ENCODE results near the gene KANSL1L.

The KANSL1L gene

GRCh38 chr2:210035679-210036078 lies 135.5 kb downstream of the KANSL1L start:
- H3K4me3 ChIP-seq, result no peak overlapping the region
- no peak for DNase-seq (ENCODE audit: low read depth, low spot score)
- H3K36me3 ChIP-seq (ENCODE audit: insufficient read depth, low read length), result no peaks in the 10 kb centered on the region; the same call in 1 of the 2 replicates
- no peak for TF ChIP-seq EZH2 (IDR thresholded peaks at IDR 0.05)
- TF ChIP-seq FOXP2 (optimal IDR thresholded peaks at IDR 0.05; ENCODE audit: control extremely low read depth, extremely low read length, insufficient read depth), result no peak
- TF ChIP-seq POLR2AphosphoS5 (IDR thresholded peaks at IDR 0.05; ENCODE audit: borderline replicate concordance, low read depth, low read length), result no peak
- H3K27ac ChIP-seq, result no peak overlapping the region
- no peak overlapping the region for H3K9ac ChIP-seq (ENCODE audit: insufficient read length)
- H3K9me3 ChIP-seq (ENCODE audit: low read depth, low read length), result no peaks in the 10 kb centered on the region

GRCh38 chr2:210034087-210034683 lies 137.0 kb downstream of the KANSL1L start:
- no peak overlapping the region for H3K4me3 ChIP-seq
- no peaks in the 10 kb centered on the region for H3K9me3 ChIP-seq (ENCODE audit: low read depth, low read length)
- no peak overlapping the region for H3K27ac ChIP-seq
- TF ChIP-seq FOXP2 (optimal IDR thresholded peaks at IDR 0.05; ENCODE audit: control extremely low read depth, extremely low read length, insufficient read depth) (no peak), EZH2 (IDR thresholded peaks at IDR 0.05) (no peak)
- peaks cover 3% of the 10 kb centered on the region; the same call in 1 of the 2 replicates for H3K36me3 ChIP-seq (ENCODE audit: insufficient read depth, low read length)
- no peak overlapping the region for H3K9ac ChIP-seq (ENCODE audit: insufficient read length)
- DNase-seq (ENCODE audit: low read depth, low spot score), result no peak

DNA sequence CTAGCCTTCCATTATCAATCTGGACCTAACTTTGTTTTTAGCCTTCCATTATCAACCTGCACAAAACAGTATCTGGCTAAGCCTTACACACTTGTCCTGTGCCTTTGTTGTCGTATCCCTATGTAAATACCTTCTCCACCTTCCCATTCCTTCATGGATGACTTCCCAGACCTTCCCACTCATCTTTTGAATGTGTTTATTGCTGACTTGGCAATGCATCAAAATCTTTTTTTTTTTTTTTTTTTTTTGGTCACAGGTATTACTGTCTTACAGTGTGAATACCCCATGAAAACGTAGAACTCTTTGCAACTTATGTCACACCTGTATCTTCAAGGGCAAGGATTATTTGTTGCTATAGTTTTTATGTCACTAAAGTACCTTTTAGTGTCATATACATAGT lies 143.0 kb downstream of the KANSL1L start:
- TF ChIP-seq EZH2 (IDR thresholded peaks at IDR 0.05), result no peak
- TF ChIP-seq FOXP2 (optimal IDR thresholded peaks at IDR 0.05; ENCODE audit: control extremely low read depth, extremely low read length, insufficient read depth), result no peak
- peak; percentile 15; the same call in 1 of the 2 replicates for TF ChIP-seq POLR2AphosphoS5 (IDR thresholded peaks at IDR 0.05; ENCODE audit: borderline replicate concordance, low read depth, low read length)
- no peak overlapping the region for H3K27ac ChIP-seq
- no peak overlapping the region for H3K4me3 ChIP-seq
- DNase-seq (ENCODE audit: low read depth, low spot score), result no peak
- H3K9ac ChIP-seq (ENCODE audit: insufficient read length), result no peak overlapping the region
- H3K9me3 ChIP-seq (ENCODE audit: low read depth, low read length), result no peaks in the 10 kb centered on the region
- peaks cover 30% of the 10 kb centered on the region for H3K36me3 ChIP-seq (ENCODE audit: insufficient read depth, low read length)

- H3K9ac ChIP-seq (ENCODE audit: insufficient read length), result no peak overlapping the region
- H3K36me3 ChIP-seq (ENCODE audit: insufficient read depth, low read length), result peaks cover 36% of the 10 kb centered on the region
- no peak for DNase-seq (ENCODE audit: low read depth, low spot score)
- no peak overlapping the region for H3K4me3 ChIP-seq
- no peak for TF ChIP-seq FOXP2 (optimal IDR thresholded peaks at IDR 0.05; ENCODE audit: control extremely low read depth, extremely low read length, insufficient read depth)
- no peak for TF ChIP-seq EZH2 (IDR thresholded peaks at IDR 0.05)
- no peak for TF ChIP-seq POLR2AphosphoS5 (IDR thresholded peaks at IDR 0.05; ENCODE audit: borderline replicate concordance, low read depth, low read length)
- H3K9me3 ChIP-seq (ENCODE audit: low read depth, low read length), result no peaks in the 10 kb centered on the region
- no peak overlapping the region for H3K27ac ChIP-seq
Measured at GRCh38 chr2:210027608-210028007, 143.6 kb downstream of the KANSL1L start.

- H3K27ac ChIP-seq, result no peak overlapping the region
Measured at GRCh38 chr2:210022824-210023223, 148.4 kb downstream of the KANSL1L start.

DNA sequence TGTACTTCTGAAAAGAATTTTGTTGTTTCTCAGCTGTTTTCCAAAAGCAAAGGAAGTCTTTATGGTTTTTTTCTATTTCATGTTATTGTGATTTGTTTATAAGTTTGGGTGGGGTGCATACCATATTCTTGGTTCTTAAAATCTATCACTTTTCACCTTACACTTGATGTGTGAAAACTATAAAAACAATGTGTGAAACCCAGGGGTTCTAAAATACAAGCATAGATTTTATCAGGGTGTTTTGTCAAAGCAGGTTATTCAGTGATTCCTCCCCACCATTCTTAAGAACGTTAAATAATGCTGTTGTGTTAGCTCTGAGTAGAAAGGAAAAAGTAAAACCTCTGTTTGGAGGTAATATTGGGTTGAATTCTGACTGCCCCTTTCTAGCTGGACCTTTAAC lies 151.1 kb downstream of the KANSL1L start:
- TF ChIP-seq POLR2AphosphoS5 (IDR thresholded peaks at IDR 0.05; ENCODE audit: borderline replicate concordance, low read depth, low read length) (no peak), FOXP2 (optimal IDR thresholded peaks at IDR 0.05; ENCODE audit: control extremely low read depth, extremely low read length, insufficient read depth) (no peak), EZH2 (IDR thresholded peaks at IDR 0.05) (no peak)
- H3K27ac ChIP-seq, result no peak overlapping the region
- no peak overlapping the region for H3K4me3 ChIP-seq
- H3K9ac ChIP-seq (ENCODE audit: insufficient read length), result no peak overlapping the region
- peaks cover 95% of the 10 kb centered on the region for H3K36me3 ChIP-seq (ENCODE audit: insufficient read depth, low read length)
- no peaks in the 10 kb centered on the region for H3K9me3 ChIP-seq (ENCODE audit: low read depth, low read length)
- no peak for DNase-seq (ENCODE audit: low read depth, low spot score)

More at GRCh38 chr2:210022824-210023223, 148.4 kb downstream of the KANSL1L start:
- TF ChIP-seq POLR2AphosphoS5 (IDR thresholded peaks at IDR 0.05; ENCODE audit: borderline replicate concordance, low read depth, low read length), result no peak
- no peak for TF ChIP-seq FOXP2 (optimal IDR thresholded peaks at IDR 0.05; ENCODE audit: control extremely low read depth, extremely low read length, insufficient read depth)
- TF ChIP-seq EZH2 (IDR thresholded peaks at IDR 0.05), result no peak
- H3K36me3 ChIP-seq (ENCODE audit: insufficient read depth, low read length), result peaks cover 78% of the 10 kb centered on the region
- DNase-seq (ENCODE audit: low read depth, low spot score), result no peak
- no peak overlapping the region for H3K9ac ChIP-seq (ENCODE audit: insufficient read length)
- H3K9me3 ChIP-seq (ENCODE audit: low read depth, low read length), result no peaks in the 10 kb centered on the region
- no peak overlapping the region for H3K4me3 ChIP-seq

- H3K9me3 ChIP-seq (ENCODE audit: low read depth, low read length), result no peaks in the 10 kb centered on the region
- TF ChIP-seq EZH2 (IDR thresholded peaks at IDR 0.05) (no peak), FOXP2 (optimal IDR thresholded peaks at IDR 0.05; ENCODE audit: control extremely low read depth, extremely low read length, insufficient read depth) (no peak), POLR2AphosphoS5 (IDR thresholded peaks at IDR 0.05; ENCODE audit: borderline replicate concordance, low read depth, low read length) (no peak)
- H3K27ac ChIP-seq, result no peak overlapping the region
- no peak for DNase-seq (ENCODE audit: low read depth, low spot score)
- H3K36me3 ChIP-seq (ENCODE audit: insufficient read depth, low read length), result peaks cover 84% of the 10 kb centered on the region
- no peak overlapping the region for H3K4me3 ChIP-seq
- H3K9ac ChIP-seq (ENCODE audit: insufficient read length), result no peak overlapping the region
Measured at GRCh38 chr2:210009896-210010295, 161.3 kb downstream of the KANSL1L start.

DNA sequence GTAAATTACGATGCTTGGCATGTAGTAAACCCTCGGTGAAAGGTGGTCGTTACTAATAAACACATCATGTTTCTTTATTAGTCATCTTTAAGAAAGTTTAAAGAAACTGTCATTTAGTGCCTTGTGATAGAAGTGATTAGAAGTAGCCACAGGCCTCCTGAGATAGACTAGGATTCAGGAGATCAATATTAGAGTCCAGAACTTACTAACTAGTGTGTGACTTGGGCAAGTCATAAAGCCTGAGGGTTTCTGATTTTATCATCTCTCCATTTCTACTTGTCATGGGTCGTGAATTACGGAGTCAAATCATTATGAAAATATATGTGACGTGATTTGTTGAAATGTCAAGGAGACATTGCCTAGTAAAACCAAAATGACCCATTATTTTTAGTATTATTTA lies 162.1 kb downstream of the KANSL1L start:
- H3K9me3 ChIP-seq (ENCODE audit: low read depth, low read length), result no peaks in the 10 kb centered on the region
- H3K27ac ChIP-seq, result no peak overlapping the region
- DNase-seq (ENCODE audit: low read depth, low spot score), result no peak
- H3K36me3 ChIP-seq (ENCODE audit: insufficient read depth, low read length), result peaks cover 86% of the 10 kb centered on the region
- no peak overlapping the region for H3K9ac ChIP-seq (ENCODE audit: insufficient read length)
- TF ChIP-seq FOXP2 (optimal IDR thresholded peaks at IDR 0.05; ENCODE audit: control extremely low read depth, extremely low read length, insufficient read depth) (no peak), EZH2 (IDR thresholded peaks at IDR 0.05) (no peak), POLR2AphosphoS5 (IDR thresholded peaks at IDR 0.05; ENCODE audit: borderline replicate concordance, low read depth, low read length) (no peak)
- no peak overlapping the region for H3K4me3 ChIP-seq

- peaks cover 78% of the 10 kb centered on the region for H3K36me3 ChIP-seq (ENCODE audit: insufficient read depth, low read length)
- TF ChIP-seq POLR2AphosphoS5 (IDR thresholded peaks at IDR 0.05; ENCODE audit: borderline replicate concordance, low read depth, low read length) (no peak), FOXP2 (optimal IDR thresholded peaks at IDR 0.05; ENCODE audit: control extremely low read depth, extremely low read length, insufficient read depth) (no peak), EZH2 (IDR thresholded peaks at IDR 0.05) (no peak)
- H3K9ac ChIP-seq (ENCODE audit: insufficient read length), result no peak overlapping the region
- DNase-seq (ENCODE audit: low read depth, low spot score), result no peak
- H3K27ac ChIP-seq, result no peak overlapping the region
- H3K4me3 ChIP-seq, result no peak overlapping the region
- H3K9me3 ChIP-seq (ENCODE audit: low read depth, low read length), result no peaks in the 10 kb centered on the region
Measured at GRCh38 chr2:210007895-210008294, 163.3 kb downstream of the KANSL1L start.

Data from SK-N-MC (cell line).